Neural progenitor cell (in vitro differentiated cells): ENCODE data around the gene ZC3H18. TPM values are rescaled to one million over a fixed set of nuclear protein-coding genes. Genes with fewer than 3 reads are reported as not detected.

Source experiments
- DNase-seq: peaks from one replicate; pipeline ENCODE4 v3.0.0-alpha.2; 2016; ENCODE audit warnings: low spot score
- H2AFZ ChIP-seq: fragments of 200-600 bp; sonication (generic); replicated peaks from 2 replicates; pipeline ENCODE4 v1.6.1; 2016; ENCODE audit warnings: antibody characterized with exemption
- H3F3A ChIP-seq: fragments of 200-600 bp; sonication (generic); 2 replicates; pipeline ENCODE4 v1.6.1; 2016; ENCODE audit warnings: antibody characterized with exemption, low read depth
- H3K27ac ChIP-seq: fragments of 200-600 bp; sonication (generic); 2 replicates; pipeline ENCODE4 v1.5.1; 2016; ENCODE audit warnings: mild to moderate bottlenecking
- H3K27me3 ChIP-seq: fragments of 200-600 bp; sonication (generic); 2 replicates; pipeline ENCODE4 v1.6.1; 2016; ENCODE audit warnings: mild to moderate bottlenecking, moderate library complexity
- H3K36me3 ChIP-seq: fragments of 200-600 bp; sonication (generic); 2 replicates; pipeline ENCODE4 v1.5.1; 2016
- H3K4me1 ChIP-seq: fragments of 200-600 bp; sonication (generic); 2 replicates; pipeline ENCODE4 v1.6.1; 2016; ENCODE audit warnings: mixed run types
- H3K4me2 ChIP-seq: fragments of 200-600 bp; sonication (generic); 2 replicates; pipeline ENCODE4 v1.6.1; 2016
- H3K4me3 ChIP-seq: fragments of 200-600 bp; sonication (generic); 2 replicates; pipeline ENCODE4 v1.5.1; 2016
- H3K79me2 ChIP-seq: fragments of 200-600 bp; sonication (generic); 2 replicates; pipeline ENCODE4 v1.6.1; 2016; ENCODE audit warnings: low read depth
- H3K9ac ChIP-seq: fragments of 200-600 bp; sonication (generic); 2 replicates; pipeline ENCODE4 v1.6.1; 2016
- H3K9me3 ChIP-seq: fragments of 200-600 bp; sonication (generic); 2 replicates; pipeline ENCODE4 v1.5.1; 2016; ENCODE audit warnings: low read depth
- H4K20me1 ChIP-seq: fragments of 200-600 bp; sonication (generic); 2 replicates; pipeline ENCODE4 v1.6.1; 2016; ENCODE audit warnings: low read depth
- H3K27ac Mint-ChIP-seq: 3 replicates; pipeline ENCODE4 v1.8.0; 2021; ENCODE audit warnings: mixed read lengths
- H3K27me3 Mint-ChIP-seq: 2 replicates; pipeline ENCODE4 v1.8.0; 2022; ENCODE audit warnings: low read depth, mild to moderate bottlenecking, inconsistent platforms, moderate library complexity, mixed read lengths; ENCODE audit not compliant: insufficient read depth
- H3K36me3 Mint-ChIP-seq: 3 replicates; pipeline ENCODE4 v1.8.0; 2021; ENCODE audit warnings: mixed read lengths
- H3K4me1 Mint-ChIP-seq: 3 replicates; pipeline ENCODE4 v1.8.0; 2021; ENCODE audit warnings: mixed read lengths
- H3K4me3 Mint-ChIP-seq: 3 replicates; pipeline ENCODE4 v1.8.0; 2021; ENCODE audit warnings: mild to moderate bottlenecking, moderate library complexity, mixed read lengths
- H3K9me3 Mint-ChIP-seq: 3 replicates; pipeline ENCODE4 v1.8.0; 2020; ENCODE audit warnings: mixed read lengths
- CTCF ChIP-seq: fragments of 200-600 bp; sonication (generic); IDR thresholded peaks from 2 replicates; pipeline ENCODE4 v1.5.1; 2017; ENCODE audit warnings: antibody characterized with exemption, mild to moderate bottlenecking
- EZH2 ChIP-seq: fragments of 200-600 bp; sonication (generic); IDR thresholded peaks from 2 replicates; pipeline ENCODE4 v1.6.1; 2017; ENCODE audit warnings: antibody characterized with exemption, mild to moderate bottlenecking, moderate library complexity
- EZH2phosphoT487 ChIP-seq: fragments of 200-600 bp; sonication (generic); IDR thresholded peaks from 2 replicates; pipeline ENCODE4 v1.6.1; 2017; ENCODE audit warnings: antibody characterized with exemption
- total RNA-seq: library from RNA; depleted of rRNA; stranded (reverse); fragments of >200 nt; gene quantifications from 2 replicates; pipeline ENCODE4 v1.2.3, GENCODE V29; 2015; ENCODE audit warnings: low replicate concordance

ZC3H18 gene
- total RNA-seq, 1 donor from 2014 or later: 24.2 TPM

- Histone ChIP-seq H3K4me1 (no peaks in the 10 kb centered on the region), H3K79me2 (no peaks in the 10 kb centered on the region), H3K9ac (no peak overlapping the region), H4K20me1 (no peaks in the 10 kb centered on the region), H2AFZ (no peak overlapping the region), H3K36me3 (no peaks in the 10 kb centered on the region), H3F3A (no peaks in the 10 kb centered on the region), H3K27me3 (no peaks in the 10 kb centered on the region), H3K4me3 (no peak overlapping the region), H3K27ac (no peak overlapping the region), H3K4me2 (no peak overlapping the region), H3K9me3 (no peaks in the 10 kb centered on the region)
- H3K4me1 Mint-ChIP-seq: no peaks in the 10 kb centered on the region
- H3K9me3 Mint-ChIP-seq: no peaks in the 10 kb centered on the region
- no peak overlapping the region for H3K4me3 Mint-ChIP-seq
- no peak for DNase-seq
- TF ChIP-seq EZH2 (no peak), CTCF (no peak), EZH2phosphoT487 (no peak)
- H3K27ac Mint-ChIP-seq: no peak overlapping the region
- peaks cover 2% of the 10 kb centered on the region for H3K27me3 Mint-ChIP-seq
- no peaks in the 10 kb centered on the region for H3K36me3 Mint-ChIP-seq
Observed at GRCh38 chr16:88673716-88674379, 103.6 kb downstream of the ZC3H18 start.

GRCh38 chr16:88676502-88677242 lies 106.5 kb downstream of the ZC3H18 start:
- H3K9me3 ChIP-seq: no peaks in the 10 kb centered on the region
- no peaks in the 10 kb centered on the region for H3K27me3 ChIP-seq
- H3K4me2 ChIP-seq: no peak overlapping the region
- no peaks in the 10 kb centered on the region for H3K4me1 ChIP-seq
- no peaks in the 10 kb centered on the region for H4K20me1 ChIP-seq
- H3K4me1 Mint-ChIP-seq: no peaks in the 10 kb centered on the region
- no peak for DNase-seq
- H3K79me2 ChIP-seq: no peaks in the 10 kb centered on the region
- no peaks in the 10 kb centered on the region for H3K9me3 Mint-ChIP-seq
- H3K27me3 Mint-ChIP-seq: peaks cover 5% of the 10 kb centered on the region
- H3K4me3 Mint-ChIP-seq: no peak overlapping the region
- H3K36me3 ChIP-seq: no peaks in the 10 kb centered on the region
- no peak overlapping the region for H3K4me3 ChIP-seq
- H2AFZ ChIP-seq: no peak overlapping the region
- no peak overlapping the region for H3K9ac ChIP-seq
- TF ChIP-seq EZH2phosphoT487 (no peak), EZH2 (no peak), CTCF (no peak)
- no peaks in the 10 kb centered on the region for H3K36me3 Mint-ChIP-seq
- no peak overlapping the region for H3K27ac ChIP-seq
- H3F3A ChIP-seq: peaks cover 6% of the 10 kb centered on the region
- H3K27ac Mint-ChIP-seq: no peak overlapping the region

GRCh38 chr16:88677721-88678120 lies 107.5 kb downstream of the ZC3H18 start:
- no peak overlapping the region for H3K4me3 Mint-ChIP-seq
- no peaks in the 10 kb centered on the region for H3K36me3 Mint-ChIP-seq
- no peak for TF ChIP-seq CTCF
- no peak for TF ChIP-seq EZH2
- TF ChIP-seq EZH2phosphoT487: no peak
- Histone ChIP-seq H3F3A (peaks cover 13% of the 10 kb centered on the region), H3K36me3 (no peaks in the 10 kb centered on the region), H4K20me1 (no peaks in the 10 kb centered on the region), H3K4me1 (no peaks in the 10 kb centered on the region), H3K27ac (no peak overlapping the region), H2AFZ (no peak overlapping the region), H3K27me3 (no peaks in the 10 kb centered on the region), H3K9me3 (no peaks in the 10 kb centered on the region), H3K4me2 (no peak overlapping the region), H3K4me3 (no peak overlapping the region), H3K79me2 (no peaks in the 10 kb centered on the region), H3K9ac (no peak overlapping the region)
- H3K27me3 Mint-ChIP-seq: peaks cover 10% of the 10 kb centered on the region
- no peaks in the 10 kb centered on the region for H3K9me3 Mint-ChIP-seq
- no peak for DNase-seq
- H3K27ac Mint-ChIP-seq: no peak overlapping the region
- H3K4me1 Mint-ChIP-seq: peaks cover 2% of the 10 kb centered on the region
